Fibroblast of lung (primary cell): ENCODE measurements around the gene IL1B.

Source experiments
- EZH2 ChIP-seq: IDR thresholded peaks from 2 replicates; pipeline ENCODE4 v1.5.1; 2012; ENCODE audit warnings: low read length, control low read depth, mild to moderate bottlenecking; ENCODE audit errors: missing control alignments
- TF ChIP-seq, protein P1 (sequence below), 2 donors: IDR thresholded peaks in 1 of 2; conservative IDR thresholded peaks in 1 of 2; 1 replicate in 1 of 2; 2 replicates in 1 of 2; pipeline ENCODE4 v1.5.1; 2011 to 2012; ENCODE audit warnings: low read length in 2 of 2, control low read depth in 1 of 2, inconsistent platforms in 1 of 2, low read depth in 1 of 2, mild to moderate bottlenecking in 1 of 2

DNA sequence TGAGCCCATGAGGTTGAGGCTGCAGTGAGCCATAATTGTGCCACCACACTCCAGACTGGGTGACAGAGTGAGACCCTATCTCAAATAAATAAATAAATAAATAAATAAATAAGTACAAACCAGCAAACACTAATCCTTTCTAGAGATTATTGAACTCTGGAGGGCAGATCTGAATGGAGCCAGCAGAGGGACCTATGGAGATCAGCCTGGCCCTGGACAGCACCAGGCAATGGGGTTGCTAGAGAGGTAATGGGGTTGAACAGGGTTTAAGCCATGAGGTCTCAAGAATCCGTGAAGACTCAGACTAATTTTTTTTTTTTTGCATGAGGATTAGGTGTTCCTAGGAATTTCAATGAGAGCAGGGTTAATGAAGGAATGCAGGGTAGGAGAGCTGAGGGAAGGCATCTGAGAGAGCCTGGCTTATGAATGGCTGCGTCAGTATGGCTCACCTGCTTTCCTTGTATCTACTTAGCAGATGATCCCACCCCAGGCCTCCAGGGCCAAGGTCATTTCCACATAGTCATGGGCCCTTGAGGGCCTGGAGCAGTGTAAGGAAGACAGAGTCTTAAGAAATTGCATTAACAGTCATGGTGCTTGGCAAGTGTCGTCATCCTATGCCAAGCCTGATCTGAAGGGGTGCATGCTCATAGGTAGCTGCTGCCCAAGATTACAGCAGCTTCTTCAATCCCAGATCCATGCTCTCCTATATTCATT, 39.8 kb upstream of the IL1B start:
- TF ChIP-seq, protein P1, sequence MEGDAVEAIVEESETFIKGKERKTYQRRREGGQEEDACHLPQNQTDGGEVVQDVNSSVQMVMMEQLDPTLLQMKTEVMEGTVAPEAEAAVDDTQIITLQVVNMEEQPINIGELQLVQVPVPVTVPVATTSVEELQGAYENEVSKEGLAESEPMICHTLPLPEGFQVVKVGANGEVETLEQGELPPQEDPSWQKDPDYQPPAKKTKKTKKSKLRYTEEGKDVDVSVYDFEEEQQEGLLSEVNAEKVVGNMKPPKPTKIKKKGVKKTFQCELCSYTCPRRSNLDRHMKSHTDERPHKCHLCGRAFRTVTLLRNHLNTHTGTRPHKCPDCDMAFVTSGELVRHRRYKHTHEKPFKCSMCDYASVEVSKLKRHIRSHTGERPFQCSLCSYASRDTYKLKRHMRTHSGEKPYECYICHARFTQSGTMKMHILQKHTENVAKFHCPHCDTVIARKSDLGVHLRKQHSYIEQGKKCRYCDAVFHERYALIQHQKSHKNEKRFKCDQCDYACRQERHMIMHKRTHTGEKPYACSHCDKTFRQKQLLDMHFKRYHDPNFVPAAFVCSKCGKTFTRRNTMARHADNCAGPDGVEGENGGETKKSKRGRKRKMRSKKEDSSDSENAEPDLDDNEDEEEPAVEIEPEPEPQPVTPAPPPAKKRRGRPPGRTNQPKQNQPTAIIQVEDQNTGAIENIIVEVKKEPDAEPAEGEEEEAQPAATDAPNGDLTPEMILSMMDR (conservative IDR thresholded peaks at IDR 0.05 in 1 of 2, IDR thresholded peaks at IDR 0.05 in 1 of 2; ENCODE audit: low read depth in 1 of 2, low read length in 2 of 2) = no peak
- TF ChIP-seq EZH2 = no peak
